HepG2 (cell line): ENCODE measurements around the gene SLC41A3. TPM values are rescaled to one million over a fixed set of nuclear protein-coding genes. Genes with fewer than 3 reads are reported as not detected.

Experiments used
- ATAC-seq: fragments of 200-7000 bp; cut with Tn5 transposase; 3 replicates; pipeline ENCODE4 v1.9.1; 2020; ENCODE audit warnings: mild to moderate bottlenecking, moderate library complexity
- BruUV-seq: library from RNA; stranded (reverse); fragments of 400-500 nt; replicated peaks from 2 replicates; lab custom pipeline; 2021; lab: Mats Ljungman, UMichigan
- CTCF ChIA-PET: fragments of 300-600 bp; formaldehyde crosslinking; extraction: SDS; loops from one replicate; lab custom pipeline; 2021; ENCODE audit warnings: low total read pairs, inconsistent platforms, low intra/inter-chr PET ratio; lab: Yijun Ruan, JAX
- POLR2A ChIA-PET: fragments of 350-600 bp; sonication (Branson Sonifier 250); formaldehyde crosslinking; loops from one replicate; lab custom pipeline; 2020; ENCODE audit warnings: antibody characterized with exemption, inconsistent platforms; lab: Yijun Ruan, JAX
- DNase-seq: peaks from one replicate; pipeline ENCODE4 v3.0.0-alpha.2; 2015; ENCODE audit warnings: low spot score
- FAIRE-seq: peaks from 3 replicates; lab custom pipeline; 2011; peaks lifted over from hg19 to GRCh38; lab: Jason Lieb, UNC
- H2AFZ ChIP-seq: one replicate; pipeline ENCODE4 v1.6.1; 2011; ENCODE audit warnings: low read length, inconsistent platforms
- H3K27ac ChIP-seq: fragments of 300-600 bp; 3 replicates; pipeline ENCODE4 v1.8.0; 2011; ENCODE audit warnings: mixed run types, mild to moderate bottlenecking, mixed read lengths, low read length, inconsistent platforms; ENCODE audit not compliant: insufficient read depth; ENCODE audit errors: extremely low read length
- H3K27me3 ChIP-seq, 2 experiments: fragments of 200-600 bp in 1 of 2; 2 replicates in 1 of 2; 3 replicates in 1 of 2; pipeline versions ENCODE4 v1.6.0 to v1.8.0; 2011; ENCODE audit warnings: low read length in 2 of 2, mild to moderate bottlenecking in 2 of 2, moderate library complexity in 2 of 2, inconsistent platforms in 1 of 2; ENCODE audit not compliant: insufficient read depth in 2 of 2, control insufficient read depth in 1 of 2
- H3K36me3 ChIP-seq, 2 experiments: fragments of 200-600 bp in 1 of 2; replicated peaks in 1 of 2; 2 replicates in 1 of 2; 3 replicates in 1 of 2; pipeline versions ENCODE4 v1.5.1 to v1.8.0; 2011; ENCODE audit warnings: low read length in 2 of 2, inconsistent platforms in 1 of 2; ENCODE audit not compliant: insufficient read depth in 2 of 2, control insufficient read depth in 1 of 2
- H3K4me1 ChIP-seq: 2 replicates; pipeline ENCODE4 v1.5.1; 2012; ENCODE audit warnings: low read length, inconsistent platforms; ENCODE audit not compliant: insufficient read depth
- H3K4me2 ChIP-seq: 2 replicates; pipeline ENCODE4 v1.6.0; 2011; ENCODE audit warnings: low read depth, low read length, inconsistent platforms
- H3K4me3 ChIP-seq, 3 experiments: fragments of 200-600 bp in 1 of 3; sonication (generic), shearing (Covaris generic) in 1 of 3; replicated peaks in 1 of 3; 2 replicates each; pipeline ENCODE4 v1.5.1; 2011 to 2016; ENCODE audit warnings: low read length in 3 of 3, inconsistent platforms in 2 of 3, low read depth in 2 of 3, mild to moderate bottlenecking in 2 of 3, control low read depth in 1 of 3, mixed read lengths in 1 of 3; ENCODE audit not compliant: insufficient read depth in 1 of 3
- H3K79me2 ChIP-seq: one replicate; pipeline ENCODE4 v1.6.1; 2011; ENCODE audit warnings: low read length, inconsistent platforms; ENCODE audit not compliant: insufficient read depth
- H3K9ac ChIP-seq: 2 replicates; pipeline ENCODE4 v1.6.0; 2011; ENCODE audit warnings: mild to moderate bottlenecking, low read depth, low read length, inconsistent platforms; ENCODE audit not compliant: insufficient read depth
- H3K9me3 ChIP-seq: 2 replicates; pipeline ENCODE4 v1.5.1; 2012; ENCODE audit warnings: mild to moderate bottlenecking, low read length
- H4K20me1 ChIP-seq: 2 replicates; pipeline ENCODE4 v1.6.0; 2011; ENCODE audit warnings: inconsistent platforms, mild to moderate bottlenecking, low read length, moderate library complexity; ENCODE audit not compliant: insufficient read depth
- BCL6 ChIP-seq: IDR thresholded peaks from 2 replicates; pipeline ENCODE4 v1.6.1; 2016; ENCODE audit warnings: missing genetic modification reagents, missing compliant biosample characterization
- CEBPB ChIP-seq: IDR thresholded peaks from 2 replicates; pipeline ENCODE4 v1.6.1; 2011; ENCODE audit warnings: low read depth, low read length, improper control_type of control experiment, borderline replicate concordance
- GMEB2 ChIP-seq: IDR thresholded peaks from 2 replicates; pipeline ENCODE4 v1.6.1; 2016; ENCODE audit warnings: missing biosample characterization, missing genetic modification reagents, low read depth
- HES4 ChIP-seq: sonication (generic); formaldehyde crosslinking; IDR thresholded peaks from 2 replicates; pipeline ENCODE4 v1.9.0; 2021; ENCODE audit warnings: mild to moderate bottlenecking, missing genetic modification reagents, borderline replicate concordance
- MAF1 ChIP-seq: sonication (generic); formaldehyde crosslinking; IDR thresholded peaks from 2 replicates; pipeline ENCODE4 v1.5.0; 2020; ENCODE audit warnings: missing genetic modification reagents, borderline replicate concordance
- U2AF2 ChIP-seq: fragments of 200-400 bp; formaldehyde crosslinking; IDR thresholded peaks from 2 replicates; pipeline ENCODE4 v1.6.1; 2017; ENCODE audit warnings: low read depth, mild to moderate bottlenecking, low read length
- ZNF20 ChIP-seq: sonication (generic); formaldehyde crosslinking; IDR thresholded peaks from 2 replicates; pipeline ENCODE4 v1.4.0; 2020; ENCODE audit warnings: mild to moderate bottlenecking, moderate library complexity, missing genetic modification reagents
- ZNF367 ChIP-seq: sonication (generic); formaldehyde crosslinking; IDR thresholded peaks from 2 replicates; pipeline ENCODE4 v1.4.0; 2020; ENCODE audit warnings: missing genetic modification reagents, borderline replicate concordance
- ZNF776 ChIP-seq: sonication (generic); formaldehyde crosslinking; IDR thresholded peaks from 2 replicates; pipeline ENCODE4 v1.4.0; 2020; ENCODE audit warnings: mild to moderate bottlenecking, missing genetic modification reagents
- WGBS: methylation state at CpG from one replicate; pipeline ENCODE4 v1.1.6; 2017; ENCODE audit warnings: low lambda C conversion rate; 5-methylcytosine and 5-hydroxymethylcytosine counted together
- in situ Hi-C: cut with HindIII; loops from 2 replicates; pipeline ENCODE4 v1.10.0; 2017; ENCODE audit warnings: low pct_unique_long_range_greater_than_20kb; ENCODE audit not compliant: extremely low pct_ligation_motif_present
- intact Hi-C: fragments of 100-400 bp; cut with micrococcal nuclease; formaldehyde crosslinking; loops from one replicate; pipeline ENCODE4 v1.10.0; 2022; ENCODE audit not compliant: unreplicated experiment
- polyA plus RNA-seq, 8 experiments: library from polyadenylated mRNA; depleted of rRNA in 3 of 8; stranded (reverse) in 7 of 8; unstranded in 1 of 8; fragments of >200 nt; fragmentation: Illumina TruSeq in 4 of 8; extraction: Trizol in 4 of 8; gene quantifications; 2 replicates each; pipeline versions ENCODE4 v1.2.1 to v1.2.3, GENCODE V29; 2011 to 2016; ENCODE audit warnings: low read depth in 4 of 8, missing spikeins in 1 of 8, mixed read lengths in 1 of 8; ENCODE audit not compliant: insufficient read depth in 1 of 8
- total RNA-seq, 5 experiments: library from RNA; depleted of rRNA; stranded (reverse); fragments of >200 nt; fragmentation: Illumina TruSeq; extraction: Trizol; gene quantifications; 2 replicates each; pipeline ENCODE4 v1.2.3, GENCODE V29; 2016; ENCODE audit warnings: low read depth in 1 of 5
- TF ChIP-seq, protein P1 (sequence below): sonication (generic); formaldehyde crosslinking; IDR thresholded peaks from 2 replicates; pipeline ENCODE4 v1.9.0; 2021; ENCODE audit warnings: mild to moderate bottlenecking, missing genetic modification reagents
- TF ChIP-seq, protein P2 (sequence below): sonication (generic); formaldehyde crosslinking; IDR thresholded peaks from 2 replicates; pipeline ENCODE4 v1.4.0; 2020; ENCODE audit warnings: mild to moderate bottlenecking, missing genetic modification reagents

The SLC41A3 gene
- total and polyA plus RNA-seq, 2 of the 13 experiments (the other 11 are each of a cell fraction or from before 2014, with no cell fraction given) = 26.0 to 71.1 TPM

GRCh38 chr3:126128504-126129397 is 44.8 kb upstream of the SLC41A3 start (continued):
- TF ChIP-seq HES4 (CRISPR knock-in tag) = no peak
- TF ChIP-seq U2AF2 = no peak

- Histone ChIP-seq H3K27ac (no peak overlapping the region), H3K9ac (no peak overlapping the region), H3K4me3 (no peak overlapping the region), H3K4me2 (no peak overlapping the region), H3K9me3 (no peaks in the 10 kb centered on the region), H3K36me3 (no peaks in the 10 kb centered on the region), H3K79me2 (no peaks in the 10 kb centered on the region), H2AFZ (no peak overlapping the region), H3K4me1 (peaks cover 10% of the 10 kb centered on the region), H4K20me1 (no peaks in the 10 kb centered on the region), H3K27me3 (no peaks in the 10 kb centered on the region)
- TF ChIP-seq, protein P1, sequence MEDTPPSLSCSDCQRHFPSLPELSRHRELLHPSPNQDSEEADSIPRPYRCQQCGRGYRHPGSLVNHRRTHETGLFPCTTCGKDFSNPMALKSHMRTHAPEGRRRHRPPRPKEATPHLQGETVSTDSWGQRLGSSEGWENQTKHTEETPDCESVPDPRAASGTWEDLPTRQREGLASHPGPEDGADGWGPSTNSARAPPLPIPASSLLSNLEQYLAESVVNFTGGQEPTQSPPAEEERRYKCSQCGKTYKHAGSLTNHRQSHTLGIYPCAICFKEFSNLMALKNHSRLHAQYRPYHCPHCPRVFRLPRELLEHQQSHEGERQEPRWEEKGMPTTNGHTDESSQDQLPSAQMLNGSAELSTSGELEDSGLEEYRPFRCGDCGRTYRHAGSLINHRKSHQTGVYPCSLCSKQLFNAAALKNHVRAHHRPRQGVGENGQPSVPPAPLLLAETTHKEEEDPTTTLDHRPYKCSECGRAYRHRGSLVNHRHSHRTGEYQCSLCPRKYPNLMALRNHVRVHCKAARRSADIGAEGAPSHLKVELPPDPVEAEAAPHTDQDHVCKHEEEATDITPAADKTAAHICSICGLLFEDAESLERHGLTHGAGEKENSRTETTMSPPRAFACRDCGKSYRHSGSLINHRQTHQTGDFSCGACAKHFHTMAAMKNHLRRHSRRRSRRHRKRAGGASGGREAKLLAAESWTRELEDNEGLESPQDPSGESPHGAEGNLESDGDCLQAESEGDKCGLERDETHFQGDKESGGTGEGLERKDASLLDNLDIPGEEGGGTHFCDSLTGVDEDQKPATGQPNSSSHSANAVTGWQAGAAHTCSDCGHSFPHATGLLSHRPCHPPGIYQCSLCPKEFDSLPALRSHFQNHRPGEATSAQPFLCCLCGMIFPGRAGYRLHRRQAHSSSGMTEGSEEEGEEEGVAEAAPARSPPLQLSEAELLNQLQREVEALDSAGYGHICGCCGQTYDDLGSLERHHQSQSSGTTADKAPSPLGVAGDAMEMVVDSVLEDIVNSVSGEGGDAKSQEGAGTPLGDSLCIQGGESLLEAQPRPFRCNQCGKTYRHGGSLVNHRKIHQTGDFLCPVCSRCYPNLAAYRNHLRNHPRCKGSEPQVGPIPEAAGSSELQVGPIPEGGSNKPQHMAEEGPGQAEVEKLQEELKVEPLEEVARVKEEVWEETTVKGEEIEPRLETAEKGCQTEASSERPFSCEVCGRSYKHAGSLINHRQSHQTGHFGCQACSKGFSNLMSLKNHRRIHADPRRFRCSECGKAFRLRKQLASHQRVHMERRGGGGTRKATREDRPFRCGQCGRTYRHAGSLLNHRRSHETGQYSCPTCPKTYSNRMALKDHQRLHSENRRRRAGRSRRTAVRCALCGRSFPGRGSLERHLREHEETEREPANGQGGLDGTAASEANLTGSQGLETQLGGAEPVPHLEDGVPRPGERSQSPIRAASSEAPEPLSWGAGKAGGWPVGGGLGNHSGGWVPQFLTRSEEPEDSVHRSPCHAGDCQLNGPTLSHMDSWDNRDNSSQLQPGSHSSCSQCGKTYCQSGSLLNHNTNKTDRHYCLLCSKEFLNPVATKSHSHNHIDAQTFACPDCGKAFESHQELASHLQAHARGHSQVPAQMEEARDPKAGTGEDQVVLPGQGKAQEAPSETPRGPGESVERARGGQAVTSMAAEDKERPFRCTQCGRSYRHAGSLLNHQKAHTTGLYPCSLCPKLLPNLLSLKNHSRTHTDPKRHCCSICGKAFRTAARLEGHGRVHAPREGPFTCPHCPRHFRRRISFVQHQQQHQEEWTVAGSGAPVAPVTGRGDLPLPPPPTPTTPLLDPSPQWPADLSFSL (CRISPR knock-in tag) = no peak
- TF ChIP-seq BCL6 (CRISPR knock-in tag) = no peak
- TF ChIP-seq ZNF367 (CRISPR knock-in tag) = no peak
- TF ChIP-seq ZNF20 = no peak
- TF ChIP-seq MAF1 (CRISPR knock-in tag) = no peak
- no peak for TF ChIP-seq ZNF776 (CRISPR knock-in tag)
- no peak for TF ChIP-seq CEBPB
- no peak for TF ChIP-seq GMEB2 (CRISPR knock-in tag)
- TF ChIP-seq, protein P2, sequence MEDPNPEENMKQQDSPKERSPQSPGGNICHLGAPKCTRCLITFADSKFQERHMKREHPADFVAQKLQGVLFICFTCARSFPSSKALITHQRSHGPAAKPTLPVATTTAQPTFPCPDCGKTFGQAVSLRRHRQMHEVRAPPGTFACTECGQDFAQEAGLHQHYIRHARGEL (CRISPR knock-in tag) = no peak
- WGBS = 43% methylated on average over 3 of the region's 7 CpGs
- no TSS peak for BruUV-seq
- intact Hi-C loops = no loop called here
- FAIRE-seq (no peak), ATAC-seq (peak; percentile 11), DNase-seq (no peak)
- CTCF ChIA-PET = no interaction called here
- POLR2A ChIA-PET = no interaction called here
- in situ Hi-C loops = loop anchor here (25.0 kb wide), 1 partner anchor 234 kb away; the partner anchor contains the start of gene KLF15
Observed at GRCh38 chr3:126127904-126128303, 44.0 kb upstream of the SLC41A3 start.
